ENCODE results near the gene MN1. TPM values are rescaled to one million over a fixed set of nuclear protein-coding genes. Genes with fewer than 3 reads are reported as not detected.

Gene MN1
- total RNA-seq, 1 donor from 2014 or later: 27.0 TPM

GRCh38 chr22:27800250-27801201, 1.0 kb downstream of the MN1 start:
- DNase-seq: peak; percentile 63

GRCh38 chr22:27799827-27800249, 1.7 kb downstream of the MN1 start:
- no peak for DNase-seq

GRCh38 chr22:27799015-27799826, 2.3 kb downstream of the MN1 start:
- DNase-seq: peak; percentile 57

- no peak for DNase-seq
Observed at GRCh38 chr22:27798511-27799014, 3.0 kb downstream of the MN1 start.

- no peak for DNase-seq
Observed at GRCh38 chr22:27797520-27798391, 3.8 kb downstream of the MN1 start.

GRCh38 chr22:27796829-27797519, 4.6 kb downstream of the MN1 start:
- no peak for DNase-seq

- DNase-seq: no peak
Observed at GRCh38 chr22:27795696-27796517, 5.6 kb downstream of the MN1 start.

- no peak for DNase-seq
Observed at GRCh38 chr22:27795053-27795452, 6.5 kb downstream of the MN1 start.

GRCh38 chr22:27794226-27794625, 7.3 kb downstream of the MN1 start:
- no peak for DNase-seq

- DNase-seq: no peak
Observed at GRCh38 chr22:27793576-27793975, 8.0 kb downstream of the MN1 start.

GRCh38 chr22:27792452-27793161, 8.9 kb downstream of the MN1 start:
- no peak for DNase-seq

- no peak for DNase-seq
Observed at GRCh38 chr22:27791859-27792241, 9.7 kb downstream of the MN1 start.

- DNase-seq: no peak
Observed at GRCh38 chr22:27791159-27791858, 10.2 kb downstream of the MN1 start.

- no peak for DNase-seq
Observed at GRCh38 chr22:27790376-27791158, 11.0 kb downstream of the MN1 start.

- DNase-seq: no peak
Observed at GRCh38 chr22:27788500-27789288, 12.9 kb downstream of the MN1 start.

- DNase-seq: no peak
Observed at GRCh38 chr22:27786965-27787364, 14.6 kb downstream of the MN1 start.

GRCh38 chr22:27786291-27786932, 15.1 kb downstream of the MN1 start:
- DNase-seq: no peak

Data from tongue (tissue), 2 donors.